Ishikawa (cell line): ENCODE data around the gene SREK1IP1.

Source experiments
- EGR1 ChIP-seq: IDR thresholded peaks from 2 replicates; pipeline ENCODE4 v1.6.1; 2012
- MAX ChIP-seq: IDR thresholded peaks from 2 replicates; pipeline ENCODE4 v1.6.1; 2012
- USF1 ChIP-seq: IDR thresholded peaks from 2 replicates; pipeline ENCODE4 v1.6.1; 2012

- TF ChIP-seq MAX = no peak
- no peak for TF ChIP-seq USF1
- TF ChIP-seq EGR1 = no peak
Measured at GRCh38 chr5:64806537-64806936, 38.0 kb upstream of the SREK1IP1 start.
